ENCODE measurements around the gene STK17B.

The STK17B gene

GRCh38 chr2:196205011-196205766, 33.8 kb upstream of the STK17B start:
- Mint-ChIP-seq H3K27ac (no peak overlapping the region), H3K27me3 (ENCODE audit: low read depth) (no peaks in the 10 kb centered on the region), H3K36me3 (ENCODE audit: low read depth) (peaks cover 9% of the 10 kb centered on the region), H3K9me3 (no peaks in the 10 kb centered on the region), H3K4me3 (no peak overlapping the region), H3K4me1 (peaks cover 16% of the 10 kb centered on the region)
- no peak for TF ChIP-seq CTCF (IDR thresholded peaks at IDR 0.05; ENCODE audit: unreplicated experiment in 3 of 3)

DNA sequence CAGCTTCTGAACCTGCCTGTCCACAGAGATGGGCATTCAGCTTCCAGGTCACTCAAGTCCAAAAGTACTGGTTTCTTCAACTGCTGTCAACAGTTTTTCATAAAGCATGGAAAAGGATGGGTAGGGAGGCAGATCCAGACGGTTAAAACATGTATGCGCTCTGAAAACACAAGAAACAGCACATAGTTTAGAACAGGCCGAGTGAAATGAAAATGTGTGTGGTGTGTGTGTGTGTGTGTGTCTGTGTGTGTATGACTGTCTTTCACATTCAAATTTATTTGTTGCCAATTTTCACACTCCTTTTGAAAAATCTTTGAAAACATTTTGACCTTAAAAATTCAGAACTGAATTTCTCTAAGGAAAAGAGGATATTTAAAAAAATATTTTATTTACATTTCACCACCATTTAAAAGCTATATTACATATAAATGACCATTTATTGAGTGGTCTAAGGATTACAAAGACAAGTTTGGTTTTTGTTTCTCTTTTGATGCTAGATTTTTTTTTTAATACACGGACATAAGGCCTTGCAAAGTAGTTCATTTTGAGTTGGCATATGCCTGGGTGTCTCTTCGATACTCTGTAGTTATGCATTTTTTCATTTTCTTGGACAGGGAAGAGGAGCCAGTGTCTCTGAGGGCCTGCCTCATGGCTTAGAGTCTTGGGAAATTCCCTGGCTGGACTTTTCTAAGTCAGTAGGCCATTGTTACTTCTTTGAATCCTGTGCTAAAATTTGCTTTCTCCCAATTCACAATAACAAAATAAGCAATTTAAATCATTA, 30.0 kb upstream of the STK17B start:
- TF ChIP-seq CTCF (IDR thresholded peaks at IDR 0.05; ENCODE audit: unreplicated experiment in 3 of 3): no peak
- Mint-ChIP-seq H3K36me3 (ENCODE audit: low read depth) (no peaks in the 10 kb centered on the region), H3K4me1 (peaks cover 9% of the 10 kb centered on the region), H3K9me3 (no peaks in the 10 kb centered on the region), H3K4me3 (no peak overlapping the region), H3K27ac (no peak overlapping the region), H3K27me3 (ENCODE audit: low read depth) (no peaks in the 10 kb centered on the region)

DNA sequence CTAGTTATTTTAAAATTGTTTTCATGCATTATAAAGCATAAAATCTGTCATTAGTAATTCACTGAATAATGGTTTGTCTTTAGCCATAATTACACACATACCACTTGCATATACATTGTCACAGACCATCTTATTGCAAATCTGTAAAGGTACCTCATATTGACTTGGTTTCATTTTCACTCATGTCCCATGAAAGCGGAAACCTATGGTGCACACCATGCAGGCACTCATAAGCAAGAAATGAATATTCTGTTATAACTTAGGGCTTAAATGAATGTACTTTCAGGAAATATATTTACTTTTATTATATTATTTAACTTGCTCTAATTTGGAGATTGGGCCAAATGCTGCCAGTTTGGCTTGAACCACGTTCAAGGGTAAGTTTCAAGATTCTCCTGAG, 29.2 kb upstream of the STK17B start:
- no peaks in the 10 kb centered on the region for H3K9me3 Mint-ChIP-seq
- H3K27ac Mint-ChIP-seq: no peak overlapping the region
- H3K27me3 Mint-ChIP-seq (ENCODE audit: low read depth): no peaks in the 10 kb centered on the region
- peaks cover under 1% of the 10 kb centered on the region for H3K4me1 Mint-ChIP-seq
- no peak overlapping the region for H3K4me3 Mint-ChIP-seq
- TF ChIP-seq CTCF (IDR thresholded peaks at IDR 0.05; ENCODE audit: unreplicated experiment in 3 of 3): no peak
- H3K36me3 Mint-ChIP-seq (ENCODE audit: low read depth): no peaks in the 10 kb centered on the region

GRCh38 chr2:196195758-196196157, 24.4 kb upstream of the STK17B start:
- no peak for TF ChIP-seq CTCF (IDR thresholded peaks at IDR 0.05; ENCODE audit: unreplicated experiment in 3 of 3)
- H3K36me3 Mint-ChIP-seq (ENCODE audit: low read depth): no peaks in the 10 kb centered on the region
- H3K4me3 Mint-ChIP-seq: no peak overlapping the region
- no peak overlapping the region for H3K27ac Mint-ChIP-seq
- H3K27me3 Mint-ChIP-seq (ENCODE audit: low read depth): no peaks in the 10 kb centered on the region
- no peaks in the 10 kb centered on the region for H3K4me1 Mint-ChIP-seq
- H3K9me3 Mint-ChIP-seq: no peaks in the 10 kb centered on the region

DNA sequence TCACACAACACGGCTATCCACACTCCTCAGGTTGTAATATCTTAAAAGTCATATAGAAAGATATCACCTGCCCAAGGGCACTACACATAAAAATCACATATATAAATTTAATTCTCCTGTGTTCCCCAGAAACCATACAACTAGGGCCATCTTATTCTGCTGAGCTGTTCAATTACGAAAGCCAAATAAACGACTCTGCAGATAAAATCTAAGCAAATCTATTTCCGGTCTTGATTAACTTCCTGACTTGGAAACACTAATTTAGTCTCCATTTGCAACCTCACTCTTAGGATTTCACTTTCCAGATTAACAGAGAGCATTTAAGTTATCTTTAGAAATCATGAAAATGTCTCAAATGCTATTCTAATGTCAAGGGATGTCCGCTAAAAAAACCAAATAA, 23.9 kb upstream of the STK17B start:
- Mint-ChIP-seq H3K27me3 (ENCODE audit: low read depth) (no peaks in the 10 kb centered on the region), H3K4me3 (no peak overlapping the region), H3K27ac (no peak overlapping the region), H3K36me3 (ENCODE audit: low read depth) (no peaks in the 10 kb centered on the region), H3K9me3 (no peaks in the 10 kb centered on the region), H3K4me1 (no peaks in the 10 kb centered on the region)
- no peak for TF ChIP-seq CTCF (IDR thresholded peaks at IDR 0.05; ENCODE audit: unreplicated experiment in 3 of 3)
